ENCODE measurements around the gene MND1.

The MND1 gene

GRCh38 chr4:153344131-153345011 is at the start of gene MND1:
MND1 (plus strand) TSS chr4:153344688; CDS start chr4:153344738, 50 bp downstream.
- DNase-seq (ENCODE audit: low spot score) = peak; percentile 89

- DNase-seq (ENCODE audit: low spot score) = no peak
Observed at GRCh38 chr4:153295131-153295755, 49.2 kb upstream of the MND1 start.

GRCh38 chr4:153296040-153296823 is 48.3 kb upstream of the MND1 start:
- no peak for DNase-seq (ENCODE audit: low spot score)

GRCh38 chr4:153297116-153297515 is 47.4 kb upstream of the MND1 start:
- no peak for DNase-seq (ENCODE audit: low spot score)

- DNase-seq (ENCODE audit: low spot score) = no peak
Observed at GRCh38 chr4:153310793-153311192, 33.7 kb upstream of the MND1 start.

GRCh38 chr4:153314915-153315314 is 29.6 kb upstream of the MND1 start:
- DNase-seq (ENCODE audit: low spot score) = no peak

- peak; percentile 48 for DNase-seq (ENCODE audit: low spot score)
Observed at GRCh38 chr4:153318696-153319320, 25.7 kb upstream of the MND1 start.

- no peak for DNase-seq (ENCODE audit: low spot score)
Observed at GRCh38 chr4:153322791-153323190, 21.7 kb upstream of the MND1 start.

- no peak for DNase-seq (ENCODE audit: low spot score)
Observed at GRCh38 chr4:153324046-153324445, 20.4 kb upstream of the MND1 start.

- no peak for DNase-seq (ENCODE audit: low spot score)
Observed at GRCh38 chr4:153325558-153325957, 18.9 kb upstream of the MND1 start.

GRCh38 chr4:153326513-153326912 is 18.0 kb upstream of the MND1 start:
- no peak for DNase-seq (ENCODE audit: low spot score)

GRCh38 chr4:153327247-153327646 is 17.2 kb upstream of the MND1 start:
- no peak for DNase-seq (ENCODE audit: low spot score)

GRCh38 chr4:153332936-153333335 is 11.6 kb upstream of the MND1 start:
- no peak for DNase-seq (ENCODE audit: low spot score)

GRCh38 chr4:153333874-153334273 is 10.6 kb upstream of the MND1 start:
- no peak for DNase-seq (ENCODE audit: low spot score)

GRCh38 chr4:153335665-153336064 is 8.8 kb upstream of the MND1 start:
- DNase-seq (ENCODE audit: low spot score) = no peak

- no peak for DNase-seq (ENCODE audit: low spot score)
Observed at GRCh38 chr4:153337686-153338085, 6.8 kb upstream of the MND1 start.

- DNase-seq (ENCODE audit: low spot score) = no peak
Observed at GRCh38 chr4:153341575-153342090, 2.9 kb upstream of the MND1 start.

GRCh38 chr4:153342751-153343552 is 1.5 kb upstream of the MND1 start:
- DNase-seq (ENCODE audit: low spot score) = no peak

GRCh38 chr4:153345012-153345981 is 809 bp downstream of the MND1 start:
- DNase-seq (ENCODE audit: low spot score) = peak; percentile 66

- no peak for DNase-seq (ENCODE audit: low spot score)
Observed at GRCh38 chr4:153346031-153346430, 1.5 kb downstream of the MND1 start.

Data from CD4-positive, alpha-beta T cell treated with Interleukin-15 for 4 hours (primary cell).